NCI-H2107 treated with DMSO at 0.1 percent for 48 hours (cell line): ENCODE measurements around the gene WDR33.
A peak's percentile ranks its signal among the peaks of the same experiment; 100 is the strongest.

ENCODE experiments used
- DNase-seq: peaks from one replicate; lab custom pipeline; 2025; ENCODE audit not compliant: unreplicated experiment; lab: John Stamatoyannopoulos, UW

Gene WDR33

DNA sequence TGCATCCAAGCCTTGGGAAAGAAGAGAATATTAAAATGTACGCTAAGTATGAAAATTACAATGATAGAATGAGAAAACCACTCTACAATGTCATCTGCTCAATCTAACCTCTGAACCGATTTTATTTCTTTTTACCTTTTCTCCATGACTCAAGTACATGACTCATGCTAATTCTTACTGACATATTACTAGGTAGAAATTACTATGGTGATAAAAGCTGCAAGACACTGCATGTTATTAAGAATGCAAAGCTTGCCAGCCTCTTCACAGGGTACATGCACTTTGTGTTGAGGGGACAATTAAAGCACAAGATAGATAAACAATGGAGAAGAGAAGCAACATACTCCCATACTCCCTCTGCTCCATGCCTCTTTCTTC lies 89.0 kb downstream of the WDR33 start:
- DNase-seq, result no peak

DNA sequence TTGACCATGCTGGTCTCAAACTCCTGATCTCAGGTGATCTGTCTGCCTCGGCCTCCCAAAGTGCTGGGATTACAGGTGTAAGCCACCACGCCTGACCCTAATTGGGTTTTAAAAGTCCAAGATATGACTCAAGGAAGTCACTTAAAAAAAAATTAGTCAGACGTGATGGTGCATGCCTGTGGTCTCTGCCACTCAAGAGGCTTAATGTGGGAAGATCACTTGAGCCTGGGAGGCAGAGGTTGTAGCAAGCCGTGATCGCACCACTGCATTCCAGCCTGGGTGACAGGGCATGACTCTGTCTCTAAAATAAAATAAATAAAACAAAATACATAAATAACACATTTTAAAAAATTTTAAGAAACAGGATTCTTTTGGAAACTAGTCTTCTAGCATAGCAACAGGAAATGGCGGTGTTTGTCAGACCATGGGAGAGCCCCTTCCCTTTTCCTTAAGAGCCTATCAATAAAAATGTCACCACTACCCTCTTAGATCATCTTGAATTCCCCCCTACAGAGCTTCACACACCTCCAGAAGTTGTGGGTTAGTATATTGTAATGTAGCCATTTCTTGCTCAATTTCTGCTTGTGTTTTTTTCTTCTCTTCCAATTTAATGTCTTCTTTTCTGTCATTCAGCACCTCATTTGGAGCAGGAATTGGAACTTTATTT lies 89.5 kb downstream of the WDR33 start:
- no peak for DNase-seq

DNA sequence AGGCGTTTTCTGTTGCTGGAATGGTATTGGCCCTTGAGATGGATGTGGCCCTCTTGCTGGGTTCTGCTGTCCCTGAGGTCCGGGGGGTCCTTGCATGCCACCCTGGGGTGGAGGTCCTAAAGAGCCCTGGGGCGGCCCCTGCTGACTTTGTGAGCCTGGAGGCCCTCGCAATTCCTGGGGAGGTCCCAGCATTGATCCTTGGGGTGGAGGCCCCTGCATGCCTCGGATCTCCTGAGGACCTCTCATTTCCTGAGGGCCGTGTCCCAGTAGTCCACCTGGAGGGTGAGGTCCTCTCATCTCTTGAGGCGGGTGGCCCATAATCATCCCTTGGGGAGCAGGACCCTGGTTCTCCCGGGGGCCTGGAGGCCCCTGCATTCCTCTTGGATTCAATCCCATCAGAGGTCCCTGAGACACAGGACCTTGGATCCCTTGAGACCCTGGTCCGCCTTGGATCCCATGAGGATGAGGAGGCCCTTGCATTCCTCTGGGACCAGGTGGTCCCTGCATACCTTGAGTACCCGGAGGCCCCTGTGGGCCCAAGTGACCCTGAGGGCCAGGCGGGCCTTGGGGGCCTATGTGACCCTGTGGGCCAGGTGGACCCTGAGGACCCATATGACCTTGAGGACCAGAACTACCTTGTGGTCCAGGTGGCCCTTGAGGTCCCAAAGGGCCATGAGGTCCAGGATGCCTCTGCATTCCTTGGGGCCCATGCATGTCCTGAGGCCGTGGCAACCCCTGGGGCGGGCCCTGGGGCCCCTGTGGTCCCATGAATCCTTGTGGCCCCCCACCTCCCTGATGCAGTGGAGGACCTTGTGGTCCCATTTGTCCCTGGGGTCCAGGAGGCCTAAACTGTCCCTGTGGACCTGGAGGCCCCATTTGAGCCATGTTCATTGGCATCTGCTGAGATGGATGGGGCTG lies 91.4 kb downstream of the WDR33 start:
- DNase-seq, result no peak

DNA sequence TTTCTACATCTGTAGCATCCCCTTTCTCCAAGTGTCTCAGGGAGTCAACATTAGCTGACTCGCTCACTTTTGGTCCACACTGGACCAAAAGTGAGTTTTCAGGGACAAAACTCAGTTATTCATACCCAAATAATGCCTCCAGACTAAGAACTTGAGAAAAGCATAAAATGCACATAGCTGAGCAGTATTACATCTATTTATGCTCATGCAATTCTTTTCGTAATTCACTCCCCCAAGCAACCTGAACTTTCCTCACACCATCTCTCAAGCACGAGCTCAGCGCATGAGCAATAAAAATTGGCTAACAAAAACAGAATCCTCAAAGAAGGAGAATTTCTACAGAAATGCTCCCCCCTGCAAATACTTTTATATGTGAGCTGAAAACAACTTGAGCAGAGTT lies 92.7 kb downstream of the WDR33 start:
- DNase-seq, result no peak

DNA sequence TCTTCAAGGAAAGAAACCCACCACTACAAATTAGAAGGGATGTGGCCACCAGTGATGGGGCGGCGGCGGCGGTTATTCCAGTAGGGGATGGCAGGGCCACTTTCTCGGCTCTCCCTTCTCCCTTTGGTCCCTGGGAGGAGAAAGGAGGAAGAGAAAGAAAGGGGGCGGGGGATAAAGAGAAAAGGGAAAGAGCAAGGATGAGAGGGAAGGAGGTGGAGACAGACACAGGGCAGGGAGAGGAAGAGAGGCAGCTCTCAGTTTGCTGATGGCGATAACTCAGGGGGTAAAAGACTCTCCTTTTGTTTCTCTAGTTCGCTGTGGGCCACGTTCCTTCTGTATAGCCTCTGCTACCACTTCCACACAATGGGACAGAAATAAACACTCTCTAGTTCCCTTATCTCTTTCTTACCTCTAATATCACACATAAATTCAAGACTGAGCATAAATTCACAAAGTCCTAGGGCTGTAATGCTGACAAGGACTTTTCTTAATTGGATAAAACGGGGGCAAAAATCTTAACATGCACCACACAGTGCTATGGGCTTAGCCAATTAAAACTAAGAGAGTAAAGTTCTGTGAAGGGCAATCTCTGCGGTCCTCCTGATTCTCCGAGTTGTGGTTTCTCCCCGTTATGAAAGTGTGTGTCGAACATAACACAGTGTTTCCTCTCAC lies 95.1 kb downstream of the WDR33 start:
- no peak for DNase-seq

DNA sequence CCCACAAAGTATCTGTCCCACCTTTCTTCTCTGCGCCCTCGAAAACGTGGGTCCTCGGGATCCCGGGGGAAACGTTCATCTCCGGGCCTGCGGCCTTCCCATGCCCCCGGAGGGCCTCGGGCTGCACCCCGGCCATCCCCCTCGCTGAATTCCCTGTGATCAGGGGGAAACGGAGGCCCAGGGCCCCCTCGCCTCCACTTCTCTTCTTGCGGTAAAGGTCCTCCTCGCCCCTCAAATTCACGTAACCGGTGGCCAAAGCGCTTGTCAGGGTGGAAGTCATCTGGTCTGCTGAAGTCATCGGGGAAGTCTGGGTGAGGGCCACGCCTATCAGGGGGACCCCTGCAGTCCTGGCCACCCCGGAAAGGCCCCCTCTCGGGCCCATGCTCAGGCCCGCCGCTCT lies 97.4 kb downstream of the WDR33 start:
- no peak for DNase-seq

DNA sequence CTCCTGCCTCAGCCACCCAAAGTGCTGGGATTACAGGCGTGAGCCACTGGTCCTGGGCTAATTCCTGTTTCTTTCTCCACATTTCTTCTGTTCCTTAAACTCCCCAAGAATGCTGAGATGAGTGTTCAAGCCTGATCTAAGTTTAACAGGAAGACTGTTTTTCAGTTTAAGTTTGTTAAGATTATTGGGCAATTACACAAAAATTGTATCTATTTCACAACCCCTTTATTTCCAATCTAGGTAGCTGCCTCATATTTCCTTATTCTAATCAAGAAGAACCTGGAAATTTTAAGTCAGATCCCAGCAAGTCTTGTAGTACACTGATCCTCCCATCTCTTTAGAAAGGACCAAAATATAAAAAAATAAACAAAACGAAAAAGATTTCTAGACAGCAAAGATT lies 98.0 kb downstream of the WDR33 start:
- no peak for DNase-seq

DNA sequence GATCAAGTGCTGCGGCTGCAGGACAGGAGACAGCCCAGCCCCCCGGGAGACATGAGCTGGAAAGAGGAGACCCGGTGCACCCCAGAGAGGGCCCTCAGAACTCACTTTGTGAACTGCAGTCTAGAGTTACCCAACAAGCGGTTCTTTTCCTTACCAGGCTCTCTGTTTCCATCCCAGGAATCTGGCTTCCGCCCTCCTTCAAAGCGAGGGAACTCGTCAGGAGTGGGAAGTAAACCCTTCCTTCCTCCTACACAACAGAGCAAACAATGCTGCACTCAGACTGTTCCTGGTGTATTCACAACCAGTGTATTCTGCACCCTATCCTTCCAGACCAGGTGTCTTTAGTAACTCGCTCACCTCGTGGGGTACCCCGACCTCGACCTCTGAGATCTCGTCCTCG lies 101.6 kb downstream of the WDR33 start:
- no peak for DNase-seq

DNA sequence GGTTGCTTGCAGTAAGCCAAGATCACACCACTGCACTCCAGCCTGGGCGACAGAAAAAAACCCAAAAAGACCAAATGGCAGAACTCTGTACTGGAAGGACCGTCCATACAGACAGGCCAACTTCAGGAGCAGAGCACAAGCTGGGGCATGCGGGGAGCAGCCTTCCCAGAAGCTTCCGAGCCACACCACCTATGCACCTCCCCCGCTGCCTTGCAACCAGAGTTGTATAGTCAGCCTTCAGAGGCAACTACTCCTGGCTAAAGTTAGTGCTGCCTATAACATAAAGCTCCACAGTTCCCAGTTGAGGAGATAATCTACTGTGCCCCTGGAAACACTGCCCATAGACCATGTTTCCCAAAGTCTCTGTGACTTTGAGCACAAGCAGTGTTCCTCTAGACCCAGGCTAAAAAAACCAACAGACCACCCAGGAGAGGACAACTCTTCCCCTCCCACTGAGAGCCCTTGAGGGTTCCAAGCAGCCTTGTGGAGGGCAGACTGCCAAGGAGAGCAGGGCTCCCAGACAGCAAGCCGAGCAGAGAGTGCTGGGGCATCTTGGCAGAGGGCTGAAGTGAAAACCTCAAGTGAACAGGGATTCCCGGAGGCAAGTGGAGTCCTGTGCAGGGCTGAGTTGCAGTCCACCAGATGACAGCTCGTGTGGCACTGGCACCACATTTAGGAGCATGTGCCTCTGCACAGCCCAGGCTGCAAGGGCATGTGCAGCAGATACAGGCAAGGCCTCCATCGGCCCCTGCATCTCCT lies 102.9 kb downstream of the WDR33 start:
- no peak for DNase-seq

DNA sequence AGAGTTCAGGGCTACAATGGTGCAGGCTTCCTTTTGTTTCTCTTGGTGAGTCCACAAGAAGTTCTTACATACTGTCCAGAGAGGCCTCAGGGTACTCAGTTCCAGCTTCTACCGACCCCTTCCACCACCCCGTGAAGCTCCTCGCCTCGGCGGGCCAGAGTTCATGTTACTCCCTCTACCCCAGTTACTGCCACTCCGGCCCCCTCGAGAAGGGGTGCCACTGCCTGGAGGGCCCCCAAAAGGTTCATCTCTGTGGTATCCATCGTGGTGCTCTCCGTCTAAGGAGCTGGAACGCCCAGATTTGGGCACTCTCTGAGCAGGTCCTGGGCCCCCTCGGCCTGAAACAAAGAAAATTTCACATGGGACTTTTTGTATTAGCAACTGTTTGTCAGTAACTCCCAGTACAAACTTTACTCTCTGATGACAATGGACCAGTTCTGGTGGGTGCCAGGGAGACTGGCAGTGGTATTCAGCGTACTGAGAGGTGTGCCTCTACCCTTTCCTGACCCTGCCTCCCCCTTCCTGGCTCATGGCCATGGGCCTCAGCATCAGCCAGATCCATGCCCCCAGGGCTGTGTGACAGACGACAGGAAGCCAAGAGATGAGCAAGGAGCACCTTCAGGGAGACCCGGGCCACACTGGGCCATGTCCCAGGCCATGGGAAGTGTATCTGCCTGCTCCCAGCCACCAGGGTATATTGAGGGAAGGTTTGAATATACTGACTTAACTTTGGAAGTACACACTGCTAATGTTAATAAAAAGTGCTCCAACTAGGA lies 104.6 kb downstream of the WDR33 start:
- DNase-seq, result no peak

DNA sequence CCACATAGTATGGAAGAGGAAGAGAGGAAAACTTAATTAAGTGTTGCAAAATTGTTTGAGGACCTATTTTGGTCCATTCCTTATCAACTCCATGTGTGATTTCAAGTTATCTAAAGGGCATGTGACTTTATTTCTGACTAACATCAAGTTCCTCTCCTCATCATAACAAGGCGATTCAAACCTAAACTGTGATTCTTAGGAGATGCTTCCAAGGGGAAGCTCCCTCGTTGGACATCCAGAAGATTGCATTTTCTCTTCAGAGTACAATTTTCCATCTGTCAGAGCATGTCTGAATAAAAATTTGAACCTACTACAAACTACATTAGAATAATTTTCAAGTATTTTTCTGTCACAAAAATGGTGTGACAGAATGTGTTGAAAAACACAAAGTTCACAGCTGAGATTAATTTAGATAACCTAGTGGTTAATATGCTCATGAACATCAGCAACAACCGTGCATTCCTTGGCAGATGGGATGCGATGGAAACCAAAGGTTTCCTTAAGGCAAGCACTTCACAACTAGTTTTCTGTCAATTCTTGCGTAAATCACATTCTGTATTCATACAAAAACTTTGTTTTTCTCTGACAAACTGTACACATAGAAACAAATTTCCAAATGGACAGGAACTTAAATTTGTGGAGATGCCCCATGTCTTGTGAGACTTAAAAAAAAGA lies 105.4 kb downstream of the WDR33 start:
- DNase-seq, result no peak

DNA sequence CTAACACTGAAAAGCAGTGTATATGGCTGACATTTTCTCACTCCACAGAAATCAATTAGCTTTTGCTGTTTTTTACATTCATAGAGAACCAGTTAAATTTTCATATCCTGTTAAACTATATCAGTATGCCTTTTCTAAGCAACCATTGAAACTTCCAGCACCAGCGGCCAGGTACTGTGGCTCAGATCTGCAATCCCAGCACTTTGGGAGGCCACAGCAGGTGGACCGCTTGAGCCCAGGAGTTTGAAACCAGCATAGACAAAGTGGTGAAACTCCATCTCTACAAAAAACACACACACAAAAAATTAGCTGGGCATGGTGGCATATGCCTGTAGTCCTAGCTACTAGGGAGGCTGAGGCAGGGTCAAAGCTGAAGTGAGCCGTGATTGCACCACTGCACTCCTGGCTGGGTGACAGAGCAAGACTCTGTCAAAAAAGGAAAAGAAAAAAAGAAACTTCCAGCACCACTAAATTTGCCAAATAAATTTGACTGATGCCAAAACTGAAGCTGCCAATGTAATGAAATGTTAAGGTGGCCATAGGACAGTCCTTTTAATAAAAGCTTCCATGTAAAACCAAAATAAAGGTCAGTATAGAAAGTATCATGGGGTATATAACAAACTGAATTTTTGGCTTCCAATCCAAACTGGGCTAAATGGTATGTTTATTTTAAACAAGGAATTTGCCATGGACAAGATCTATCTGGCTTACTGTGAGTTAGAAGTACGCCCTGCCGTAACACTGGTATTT lies 106.2 kb downstream of the WDR33 start:
- DNase-seq, result no peak

DNA sequence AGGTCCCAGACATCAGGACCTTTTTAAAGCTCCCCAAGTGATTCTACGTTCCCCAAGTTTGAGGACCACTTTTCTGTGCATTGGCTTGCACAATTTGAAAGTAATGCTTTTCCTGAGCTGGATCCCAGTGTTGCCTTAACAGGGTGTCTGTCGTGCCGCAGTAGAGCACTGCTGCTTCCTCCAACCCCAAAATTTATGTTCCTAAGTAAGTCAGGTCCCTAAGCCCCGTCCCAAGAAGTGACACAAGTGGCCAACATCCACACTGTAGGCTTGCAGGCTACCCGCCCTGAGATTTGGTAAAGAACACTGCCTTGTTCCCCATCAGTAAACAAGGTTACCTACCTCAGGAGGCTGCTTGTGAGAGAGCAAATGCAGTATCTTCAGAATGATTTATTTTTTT lies 107.7 kb downstream of the WDR33 start:
- no peak for DNase-seq

DNA sequence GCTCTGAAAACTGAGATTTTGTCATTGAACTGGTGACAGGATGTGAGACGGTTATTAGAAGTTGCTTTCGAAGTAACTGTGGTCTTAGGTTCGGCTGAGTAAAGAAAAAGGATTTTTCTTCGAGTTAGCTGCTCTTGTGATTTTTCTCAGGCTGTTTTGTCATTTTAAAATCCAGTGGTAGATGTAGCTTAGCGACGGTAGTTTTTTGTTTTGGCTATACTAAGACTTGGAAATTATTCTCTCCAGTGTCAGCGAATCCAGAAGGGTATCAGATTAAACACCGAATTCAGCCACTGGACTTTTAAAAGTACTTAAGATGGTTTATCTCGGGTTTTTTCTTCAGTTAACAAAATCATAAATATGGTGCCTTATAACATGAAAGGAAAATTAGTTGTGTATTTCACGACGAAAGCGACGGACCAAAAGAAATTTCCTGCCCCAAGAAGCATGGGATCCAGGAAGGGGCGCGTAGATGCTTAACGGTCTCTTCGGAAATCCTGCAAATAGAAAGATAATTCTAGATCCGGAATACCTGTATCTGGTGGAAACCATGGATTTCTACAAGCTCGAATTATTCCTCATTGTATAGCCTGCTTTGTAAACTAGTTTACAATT lies 108.5 kb downstream of the WDR33 start:
- no peak for DNase-seq

DNA sequence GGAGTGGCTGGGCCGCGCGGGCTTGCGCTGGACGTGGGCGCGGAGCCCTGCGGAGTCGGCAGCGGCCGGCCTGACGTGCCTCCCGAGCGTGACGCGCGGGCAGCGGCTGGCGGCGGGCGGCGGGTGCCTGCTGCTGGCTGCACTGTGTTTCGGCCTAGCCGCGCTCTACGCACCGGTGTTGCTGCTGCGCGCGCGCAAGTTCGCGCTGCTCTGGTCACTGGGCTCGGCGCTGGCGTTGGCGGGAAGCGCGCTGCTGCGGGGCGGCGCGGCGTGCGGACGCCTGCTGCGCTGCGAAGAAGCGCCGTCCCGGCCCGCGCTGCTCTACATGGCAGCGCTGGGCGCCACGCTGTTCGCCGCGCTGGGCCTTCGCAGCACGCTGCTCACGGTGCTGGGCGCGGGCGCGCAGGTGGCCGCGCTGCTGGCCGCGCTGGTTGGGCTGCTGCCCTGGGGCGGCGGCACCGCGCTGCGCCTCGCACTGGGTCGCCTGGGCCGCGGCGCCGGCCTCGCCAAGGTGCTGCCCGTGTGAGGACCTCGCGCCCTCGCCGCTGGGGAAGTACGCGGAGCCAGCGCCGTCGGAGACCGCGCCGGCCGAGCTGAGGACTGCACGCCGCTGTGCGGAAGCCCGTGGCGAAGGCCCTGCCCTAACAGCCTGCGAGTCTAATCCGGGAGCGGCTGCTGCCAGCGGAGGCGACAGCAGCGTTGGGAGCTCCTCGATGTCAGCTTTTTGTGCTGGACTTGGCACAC lies 109.1 kb downstream of the WDR33 start:
- peak; percentile 16 for DNase-seq

DNA sequence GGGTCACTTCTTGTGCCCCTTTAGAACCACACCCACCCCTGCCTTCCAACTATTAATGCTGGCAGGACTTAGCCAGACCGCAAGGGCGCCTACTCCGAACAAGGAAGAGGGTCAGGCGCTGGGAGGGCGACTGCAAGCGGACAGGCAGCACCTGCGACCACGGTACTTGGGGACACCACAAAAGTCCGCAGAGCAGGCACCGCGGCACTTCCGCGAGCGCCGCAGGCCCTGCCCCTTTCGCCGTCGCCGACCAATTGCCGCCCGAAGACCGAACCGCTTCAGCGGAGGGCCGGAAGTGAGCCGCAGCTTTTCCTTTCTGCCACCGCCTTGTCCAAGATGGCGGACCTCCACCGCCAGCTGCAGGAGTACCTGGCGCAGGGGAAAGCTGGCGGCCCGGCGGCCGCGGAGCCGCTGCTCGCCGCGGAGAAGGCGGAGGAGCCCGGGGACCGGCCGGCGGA lies 109.7 kb downstream of the WDR33 start, which contains the start of gene SFT2D3:
Gene SFT2D3 (plus strand): TSS at position 305 of the 458 bp plus-strand sequence. CDS start 32 bp downstream, at position 337.
- peak; percentile 83 for DNase-seq

DNA sequence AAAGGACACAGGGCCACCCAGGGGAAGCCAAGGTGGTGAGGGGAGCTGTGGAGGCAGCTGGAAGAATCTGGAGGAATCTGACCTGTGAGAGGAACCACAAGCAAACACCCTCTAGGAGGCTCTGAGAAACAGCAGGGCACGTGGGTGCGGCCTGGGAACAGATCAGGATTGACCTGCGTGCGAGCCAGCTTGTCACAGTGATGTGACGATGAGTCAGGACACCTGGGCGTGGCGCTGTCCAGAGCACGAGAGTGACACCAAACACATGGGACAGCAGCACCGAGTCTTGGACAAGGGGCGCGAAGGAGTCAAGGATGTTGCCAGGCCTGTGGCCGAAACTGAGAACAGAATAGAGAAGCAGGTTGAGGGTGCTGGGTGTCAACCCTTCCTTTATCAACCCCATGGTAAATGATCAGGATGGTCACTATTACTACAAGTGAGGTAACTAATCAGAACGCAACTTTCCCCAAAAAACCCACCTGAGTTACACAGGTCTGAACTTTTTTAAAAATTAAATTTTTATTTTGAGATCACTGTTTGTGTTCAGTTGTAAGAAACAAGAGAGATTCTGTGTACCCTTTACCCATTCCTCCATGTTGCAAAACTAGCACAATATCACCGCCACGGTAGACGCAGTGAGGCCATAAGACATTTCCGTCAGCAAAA lies 110.3 kb downstream of the WDR33 start:
- no peak for DNase-seq
